GM12878 (cell line): ENCODE data around the gene PHKA1. TPM values are rescaled to one million over a fixed set of nuclear protein-coding genes. Genes with fewer than 3 reads are reported as not detected.

Experiments used
- ATAC-seq: fragments of 200-7000 bp; cut with Tn5 transposase; 3 replicates; pipeline ENCODE4 v1.9.1; 2020; ENCODE audit warnings: mild to moderate bottlenecking, moderate library complexity
- BruUV-seq: library from RNA; stranded (reverse); fragments of 400-500 nt; replicated peaks from 2 replicates; lab custom pipeline; 2021; lab: Mats Ljungman, UMichigan
- CTCF ChIA-PET: fragments of 300-600 bp; sonication (Branson Sonifier 250); formaldehyde crosslinking; extraction: SDS; loops from one replicate; lab custom pipeline; 2021; ENCODE audit warnings: inconsistent platforms; lab: Yijun Ruan, JAX
- POLR2A ChIA-PET: fragments of 350-600 bp; formaldehyde crosslinking; extraction: SDS; loops from one replicate; lab custom pipeline; 2021; ENCODE audit warnings: inconsistent platforms; lab: Charles Lee
- RAD21 ChIA-PET: fragments of 300-600 bp; sonication (Branson Sonifier 250); formaldehyde crosslinking; loops from one replicate; lab custom pipeline; 2023; ENCODE audit warnings: antibody characterized with exemption; ENCODE audit not compliant: unreplicated experiment; lab: Charles Lee
- SMC1A ChIA-PET: fragments of 300-600 bp; sonication (Branson Sonifier 250); formaldehyde crosslinking; loops from one replicate; lab custom pipeline; 2023; ENCODE audit not compliant: unreplicated experiment, uncharacterized antibody; lab: Charles Lee
- DNase-seq: peaks from one replicate; pipeline ENCODE4 v3.0.0-alpha.2; 2011; ENCODE audit warnings: low read depth, low spot score
- FAIRE-seq: peaks from 3 replicates; lab custom pipeline; 2011; peaks lifted over from hg19 to GRCh38; lab: Jason Lieb, UNC
- H2AFZ ChIP-seq: 2 replicates; pipeline ENCODE4 v1.6.0; 2011; ENCODE audit warnings: low read depth, low read length, control low read depth; ENCODE audit not compliant: control insufficient read depth
- H3K27ac ChIP-seq: 2 replicates; pipeline ENCODE4 v1.5.1; 2011; ENCODE audit warnings: control low read depth; ENCODE audit not compliant: control insufficient read depth, insufficient read depth
- H3K27me3 ChIP-seq, 2 experiments: replicated peaks in 1 of 2; 2 replicates each; pipeline versions ENCODE4 v1.6.0 to v1.6.1; 2011; ENCODE audit warnings: low read length in 1 of 2; ENCODE audit not compliant: control insufficient read depth in 2 of 2, insufficient read depth in 2 of 2
- H3K36me3 ChIP-seq, 2 experiments: 2 replicates each; pipeline ENCODE4 v1.5.1; 2011; ENCODE audit warnings: low read length in 1 of 2; ENCODE audit not compliant: control insufficient read depth in 2 of 2, insufficient read depth in 2 of 2
- H3K4me1 ChIP-seq: 2 replicates; pipeline ENCODE4 v1.6.1; 2011; ENCODE audit warnings: mild to moderate bottlenecking, low read length, moderate library complexity, mixed read lengths; ENCODE audit not compliant: control insufficient read depth, insufficient read depth
- H3K4me2 ChIP-seq: 2 replicates; pipeline ENCODE4 v1.6.0; 2011; ENCODE audit warnings: control low read depth; ENCODE audit not compliant: control insufficient read depth, insufficient read depth
- H3K4me3 ChIP-seq: fragments of 200-600 bp; sonication (generic); 2 replicates; pipeline ENCODE4 v1.5.1; 2016
- H3K79me2 ChIP-seq: 2 replicates; pipeline ENCODE4 v1.6.0; 2011; ENCODE audit warnings: low read length; ENCODE audit not compliant: control insufficient read depth, insufficient read depth
- H3K9ac ChIP-seq: 2 replicates; pipeline ENCODE4 v1.8.0; 2011; ENCODE audit warnings: low read length, control low read depth, mixed read lengths; ENCODE audit not compliant: control insufficient read depth, insufficient read depth
- H3K9me3 ChIP-seq: replicated peaks from 3 replicates; pipeline ENCODE4 v1.5.1; 2011; ENCODE audit warnings: mild to moderate bottlenecking, low read length; ENCODE audit not compliant: control insufficient read depth, insufficient read depth
- H4K20me1 ChIP-seq: 2 replicates; pipeline ENCODE4 v1.6.0; 2011; ENCODE audit not compliant: control insufficient read depth, insufficient read depth
- E2F4 ChIP-seq: IDR thresholded peaks from 2 replicates; pipeline ENCODE4 v1.6.1; 2012; ENCODE audit warnings: low read depth, low read length, improper control_type of control experiment
- EZH2 ChIP-seq: IDR thresholded peaks from 2 replicates; pipeline ENCODE4 v1.6.1; 2012; ENCODE audit warnings: low read depth, mild to moderate bottlenecking, control low read depth, inconsistent platforms, low read length, borderline replicate concordance; ENCODE audit not compliant: control insufficient read depth
- HDAC6 ChIP-seq: fragments of 200-600 bp; sonication (generic); IDR thresholded peaks from one replicate; pipeline ENCODE4 v1.8.0; 2017; ENCODE audit warnings: antibody characterized with exemption; ENCODE audit not compliant: unreplicated experiment
- MXI1 ChIP-seq: fragments of 150-350 bp; IDR thresholded peaks from 2 replicates; pipeline ENCODE4 v1.6.1; 2011; ENCODE audit warnings: low read depth, mild to moderate bottlenecking, inconsistent platforms, low read length, improper control_type of control experiment
- NR2C1 ChIP-seq: fragments of 450-650 bp; IDR thresholded peaks from 2 replicates; pipeline ENCODE4 v1.6.1; 2017; ENCODE audit warnings: antibody characterized with exemption, mild to moderate bottlenecking, moderate library complexity
- STAT1 ChIP-seq: fragments of 450-650 bp; conservative IDR thresholded peaks from 2 replicates; pipeline ENCODE4 v1.6.1; 2014; ENCODE audit warnings: antibody characterized with exemption, mild to moderate bottlenecking
- ZNF217 ChIP-seq: fragments of 450-650 bp; IDR thresholded peaks from 2 replicates; pipeline ENCODE4 v1.6.1; 2017; ENCODE audit warnings: antibody characterized with exemption, mild to moderate bottlenecking
- WGBS: methylation state at CpG from one replicate; pipeline ENCODE4 v1.1.6; 2016; ENCODE audit warnings: low lambda C conversion rate; ENCODE audit not compliant: insufficient replicate concordance, insufficient coverage; ENCODE audit errors: missing lambda C conversion rate; 5-methylcytosine and 5-hydroxymethylcytosine counted together
- in situ Hi-C: fragments of 300-500 bp; cut with MboI; formaldehyde crosslinking; loops from 9 replicates; pipeline ENCODE4 v1.14.3; 2018; ENCODE audit warnings: mixed read lengths
- intact Hi-C: fragments of 100-400 bp; cut with micrococcal nuclease; formaldehyde crosslinking; loops from one replicate; pipeline ENCODE4 v1.14.2; 2022; ENCODE audit not compliant: unreplicated experiment
- polyA plus RNA-seq, 11 experiments: library from polyadenylated mRNA; depleted of rRNA in 4 of 11; unstranded in 6 of 11; stranded (reverse) in 5 of 11; fragments of >200 nt; fragmentation: Nextera tagmentation in 4 of 11; fragmentation: Illumina TruSeq in 1 of 11; extraction: Ambion mirVana in 4 of 11; extraction: Trizol in 1 of 11; gene quantifications; 1 replicate in 1 of 11; 2 replicates in 10 of 11; pipeline versions ENCODE4 v1.2.1 to v1.2.3, GENCODE V29; 2011 to 2016; ENCODE audit warnings: inconsistent platforms in 2 of 11, missing spikeins in 2 of 11, low read depth in 1 of 11
- total RNA-seq, 4 experiments: library from RNA; depleted of rRNA in 3 of 4; stranded (reverse); fragments of >200 nt in 3 of 4; fragmentation: Illumina TruSeq in 1 of 4; extraction: Trizol in 1 of 4; gene quantifications; 2 replicates each; pipeline versions ENCODE4 v1.2.1 to v1.2.3, GENCODE V29; 2013 to 2021
- TF ChIP-seq, protein P1 (sequence below): fragments of 450-650 bp; IDR thresholded peaks from 2 replicates; pipeline ENCODE4 v1.6.1; 2016; ENCODE audit warnings: mild to moderate bottlenecking, moderate library complexity, borderline replicate concordance
- TF ChIP-seq, protein P2 (sequence below): fragments of 450-650 bp; formaldehyde crosslinking; IDR thresholded peaks from 2 replicates; pipeline ENCODE4 v1.4.0; 2022; ENCODE audit warnings: mild to moderate bottlenecking, moderate library complexity
- TF ChIP-seq, protein P3 (sequence below): IDR thresholded peaks from 2 replicates; pipeline ENCODE4 v1.6.1; 2011; ENCODE audit warnings: borderline replicate concordance, low read depth, mild to moderate bottlenecking, moderate library complexity, low read length; ENCODE audit not compliant: insufficient read depth, poor library complexity, severe bottlenecking

Gene PHKA1
- total and polyA plus RNA-seq, 10 of the 15 experiments (the other 5 are each of a cell fraction or from before 2014, with no cell fraction given), result under 0.01 to 0.15 (median 0.05) TPM; not detected in 4

- in situ Hi-C loops, result no loop called here
- no TSS peak for BruUV-seq
- FAIRE-seq, result no peak
- H3K27ac ChIP-seq, result no peak overlapping the region
- no peak overlapping the region for H2AFZ ChIP-seq
- intact Hi-C loops, result no loop called here
- H3K4me3 ChIP-seq, result no peak overlapping the region
- DNase-seq, result no peak
- H4K20me1 ChIP-seq, result no peaks in the 10 kb centered on the region
- H3K4me1 ChIP-seq, result no peaks in the 10 kb centered on the region
- H3K4me2 ChIP-seq, result no peak overlapping the region
- H3K9me3 ChIP-seq, result no peaks in the 10 kb centered on the region
- ChIA-PET SMC1A (interaction anchor here (0.6 to 1.6 kb wide), 2 partner anchors 13 to 456 kb away, joined by 3 read pairs; no protein-coding TSS in a partner anchor), POLR2A (no interaction called here), RAD21 (no interaction called here), CTCF (no interaction called here)
- H3K79me2 ChIP-seq, result peaks cover 4% of the 10 kb centered on the region
- H3K36me3 ChIP-seq, result no peaks in the 10 kb centered on the region; a peak in 1 of 4 replicates
- no peak overlapping the region for H3K9ac ChIP-seq
- ATAC-seq, result no peak
- 74% methylated on average over 6 of the region's 6 CpGs for WGBS
- H3K27me3 ChIP-seq, result no peaks in the 10 kb centered on the region
- TF ChIP-seq, protein P1, sequence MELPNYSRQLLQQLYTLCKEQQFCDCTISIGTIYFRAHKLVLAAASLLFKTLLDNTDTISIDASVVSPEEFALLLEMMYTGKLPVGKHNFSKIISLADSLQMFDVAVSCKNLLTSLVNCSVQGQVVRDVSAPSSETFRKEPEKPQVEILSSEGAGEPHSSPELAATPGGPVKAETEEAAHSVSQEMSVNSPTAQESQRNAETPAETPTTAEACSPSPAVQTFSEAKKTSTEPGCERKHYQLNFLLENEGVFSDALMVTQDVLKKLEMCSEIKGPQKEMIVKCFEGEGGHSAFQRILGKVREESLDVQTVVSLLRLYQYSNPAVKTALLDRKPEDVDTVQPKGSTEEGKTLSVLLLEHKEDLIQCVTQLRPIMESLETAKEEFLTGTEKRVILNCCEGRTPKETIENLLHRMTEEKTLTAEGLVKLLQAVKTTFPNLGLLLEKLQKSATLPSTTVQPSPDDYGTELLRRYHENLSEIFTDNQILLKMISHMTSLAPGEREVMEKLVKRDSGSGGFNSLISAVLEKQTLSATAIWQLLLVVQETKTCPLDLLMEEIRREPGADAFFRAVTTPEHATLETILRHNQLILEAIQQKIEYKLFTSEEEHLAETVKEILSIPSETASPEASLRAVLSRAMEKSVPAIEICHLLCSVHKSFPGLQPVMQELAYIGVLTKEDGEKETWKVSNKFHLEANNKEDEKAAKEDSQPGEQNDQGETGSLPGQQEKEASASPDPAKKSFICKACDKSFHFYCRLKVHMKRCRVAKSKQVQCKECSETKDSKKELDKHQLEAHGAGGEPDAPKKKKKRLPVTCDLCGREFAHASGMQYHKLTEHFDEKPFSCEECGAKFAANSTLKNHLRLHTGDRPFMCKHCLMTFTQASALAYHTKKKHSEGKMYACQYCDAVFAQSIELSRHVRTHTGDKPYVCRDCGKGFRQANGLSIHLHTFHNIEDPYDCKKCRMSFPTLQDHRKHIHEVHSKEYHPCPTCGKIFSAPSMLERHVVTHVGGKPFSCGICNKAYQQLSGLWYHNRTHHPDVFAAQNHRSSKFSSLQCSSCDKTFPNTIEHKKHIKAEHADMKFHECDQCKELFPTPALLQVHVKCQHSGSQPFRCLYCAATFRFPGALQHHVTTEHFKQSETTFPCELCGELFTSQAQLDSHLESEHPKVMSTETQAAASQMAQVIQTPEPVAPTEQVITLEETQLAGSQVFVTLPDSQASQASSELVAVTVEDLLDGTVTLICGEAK, result no peak
- TF ChIP-seq, protein P2, sequence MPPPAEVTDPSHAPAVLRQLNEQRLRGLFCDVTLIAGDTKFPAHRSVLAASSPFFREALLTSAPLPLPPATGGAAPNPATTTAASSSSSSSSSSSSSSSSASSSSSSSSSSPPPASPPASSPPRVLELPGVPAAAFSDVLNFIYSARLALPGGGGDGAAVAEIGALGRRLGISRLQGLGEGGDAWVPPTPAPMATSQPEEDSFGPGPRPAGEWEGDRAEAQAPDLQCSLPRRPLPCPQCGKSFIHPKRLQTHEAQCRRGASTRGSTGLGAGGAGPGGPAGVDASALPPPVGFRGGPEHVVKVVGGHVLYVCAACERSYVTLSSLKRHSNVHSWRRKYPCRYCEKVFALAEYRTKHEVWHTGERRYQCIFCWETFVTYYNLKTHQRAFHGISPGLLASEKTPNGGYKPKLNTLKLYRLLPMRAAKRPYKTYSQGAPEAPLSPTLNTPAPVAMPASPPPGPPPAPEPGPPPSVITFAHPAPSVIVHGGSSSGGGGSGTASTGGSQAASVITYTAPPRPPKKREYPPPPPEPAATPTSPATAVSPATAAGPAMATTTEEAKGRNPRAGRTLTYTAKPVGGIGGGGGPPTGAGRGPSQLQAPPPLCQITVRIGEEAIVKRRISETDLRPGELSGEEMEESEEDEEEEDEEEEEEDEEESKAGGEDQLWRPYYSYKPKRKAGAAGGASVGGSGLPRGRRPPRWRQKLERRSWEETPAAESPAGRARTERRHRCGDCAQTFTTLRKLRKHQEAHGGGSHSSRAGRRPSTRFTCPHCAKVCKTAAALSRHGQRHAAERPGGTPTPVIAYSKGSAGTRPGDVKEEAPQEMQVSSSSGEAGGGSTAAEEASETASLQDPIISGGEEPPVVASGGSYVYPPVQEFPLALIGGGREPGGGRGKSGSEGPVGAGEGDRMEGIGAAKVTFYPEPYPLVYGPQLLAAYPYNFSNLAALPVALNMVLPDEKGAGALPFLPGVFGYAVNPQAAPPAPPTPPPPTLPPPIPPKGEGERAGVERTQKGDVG (CRISPR knock-in tag), result no peak
- TF ChIP-seq STAT1, result no peak
- TF ChIP-seq NR2C1, result no peak
- TF ChIP-seq HDAC6, result no peak
- TF ChIP-seq E2F4, result no peak
- TF ChIP-seq, protein P3, sequence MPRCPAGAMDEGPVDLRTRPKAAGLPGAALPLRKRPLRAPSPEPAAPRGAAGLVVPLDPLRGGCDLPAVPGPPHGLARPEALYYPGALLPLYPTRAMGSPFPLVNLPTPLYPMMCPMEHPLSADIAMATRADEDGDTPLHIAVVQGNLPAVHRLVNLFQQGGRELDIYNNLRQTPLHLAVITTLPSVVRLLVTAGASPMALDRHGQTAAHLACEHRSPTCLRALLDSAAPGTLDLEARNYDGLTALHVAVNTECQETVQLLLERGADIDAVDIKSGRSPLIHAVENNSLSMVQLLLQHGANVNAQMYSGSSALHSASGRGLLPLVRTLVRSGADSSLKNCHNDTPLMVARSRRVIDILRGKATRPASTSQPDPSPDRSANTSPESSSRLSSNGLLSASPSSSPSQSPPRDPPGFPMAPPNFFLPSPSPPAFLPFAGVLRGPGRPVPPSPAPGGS, result no peak
- TF ChIP-seq EZH2, result no peak
- TF ChIP-seq ZNF217, result no peak
- TF ChIP-seq MXI1, result no peak
These were observed 145.6 kb downstream of the PHKA1 start for GRCh38 chrX:72568406-72569092.
